ENCODE measurements around the gene EPB41L2.
"Not testable (repeated sequence)": the region's sequence is repeated elsewhere in the genome, so short reads cannot be mapped to it uniquely, and the experiment has no call there.

EPB41L2 gene

DNA sequence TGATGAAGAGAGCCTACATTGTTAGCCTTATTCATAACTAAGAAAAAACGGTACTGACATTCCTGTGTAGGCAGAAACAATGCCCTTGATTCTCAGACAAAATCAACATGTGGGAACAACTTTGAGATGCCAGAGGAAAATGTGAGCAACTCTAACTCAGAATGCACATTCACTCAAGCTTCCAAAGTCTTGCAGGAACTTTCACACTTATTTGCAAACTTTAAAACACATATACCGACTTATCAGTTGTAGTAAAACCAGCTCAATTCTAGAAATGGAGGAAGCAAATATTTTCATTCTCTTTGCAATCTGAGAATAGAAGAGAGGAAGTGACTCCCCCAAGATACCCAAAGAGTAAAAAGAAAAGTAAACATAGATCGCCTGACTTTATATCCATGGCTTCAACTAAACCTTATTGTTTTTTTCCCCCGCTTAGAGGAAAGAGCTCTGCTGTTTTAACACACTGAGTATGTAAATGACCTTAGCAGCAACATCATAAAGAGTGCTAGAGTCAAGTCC lies 117.6 kb downstream of the EPB41L2 start:
- no peak for DNase-seq (ENCODE audit: low read depth)

DNA sequence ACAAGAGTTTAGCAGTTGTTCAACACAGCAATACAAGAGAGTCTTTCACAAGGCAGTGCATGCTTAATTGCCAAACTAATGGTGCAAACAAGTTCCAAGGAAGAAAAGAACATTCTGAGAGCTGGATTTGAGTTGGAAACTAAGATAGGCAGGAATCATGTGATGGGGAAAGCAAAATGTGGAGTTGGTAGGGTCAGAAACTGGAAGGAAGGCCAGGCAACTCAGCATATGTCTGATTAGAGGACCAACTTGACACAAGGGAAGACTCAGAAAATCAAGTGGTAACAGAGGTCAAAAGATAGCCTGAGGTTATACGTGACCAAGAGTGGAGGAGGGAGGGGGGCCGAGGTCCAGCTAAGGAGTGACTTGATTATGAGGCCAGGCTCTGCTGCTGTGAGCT lies 118.6 kb downstream of the EPB41L2 start:
- DNase-seq (ENCODE audit: low read depth), result no peak

DNA sequence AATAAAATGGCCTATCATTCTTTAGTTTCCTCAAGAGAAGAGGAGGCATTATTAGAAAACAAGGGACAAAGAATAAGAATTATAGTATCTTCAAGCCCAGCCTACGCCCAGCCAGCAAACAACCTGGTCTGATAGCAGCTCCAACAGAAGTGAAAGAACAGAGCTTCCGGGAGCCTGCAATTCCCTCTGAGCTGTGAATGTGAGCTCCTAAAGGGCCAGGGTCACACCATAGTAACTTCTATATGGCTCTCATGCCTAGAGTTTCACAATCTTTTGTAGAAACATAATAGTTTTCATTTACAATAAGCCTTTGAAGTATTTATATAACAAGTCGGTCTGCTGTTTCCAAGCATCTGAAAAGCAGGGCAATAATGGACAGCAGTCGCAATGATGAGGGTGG lies 119.3 kb downstream of the EPB41L2 start:
- no peak for DNase-seq (ENCODE audit: low read depth)

DNA sequence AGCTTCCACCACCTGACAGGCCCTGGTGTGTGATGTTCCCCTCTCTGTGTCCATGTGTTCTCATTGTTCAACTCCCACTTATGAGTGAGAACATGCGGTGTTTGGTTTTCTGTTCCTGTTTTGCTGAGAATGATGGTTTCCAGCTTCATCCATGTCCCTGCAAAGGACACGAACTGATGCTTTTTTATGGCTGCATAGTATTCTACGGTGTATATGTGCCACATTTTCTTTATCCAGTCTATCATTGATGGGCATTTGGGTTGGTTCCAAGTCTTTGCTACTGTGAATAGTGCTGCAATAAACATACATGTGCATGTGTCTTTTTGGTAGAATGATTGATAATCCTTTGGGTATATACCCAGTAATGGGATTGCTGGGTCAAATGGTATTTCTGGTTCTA lies 120.3 kb downstream of the EPB41L2 start:
- not testable (repeated sequence) for DNase-seq (ENCODE audit: low read depth)

DNA sequence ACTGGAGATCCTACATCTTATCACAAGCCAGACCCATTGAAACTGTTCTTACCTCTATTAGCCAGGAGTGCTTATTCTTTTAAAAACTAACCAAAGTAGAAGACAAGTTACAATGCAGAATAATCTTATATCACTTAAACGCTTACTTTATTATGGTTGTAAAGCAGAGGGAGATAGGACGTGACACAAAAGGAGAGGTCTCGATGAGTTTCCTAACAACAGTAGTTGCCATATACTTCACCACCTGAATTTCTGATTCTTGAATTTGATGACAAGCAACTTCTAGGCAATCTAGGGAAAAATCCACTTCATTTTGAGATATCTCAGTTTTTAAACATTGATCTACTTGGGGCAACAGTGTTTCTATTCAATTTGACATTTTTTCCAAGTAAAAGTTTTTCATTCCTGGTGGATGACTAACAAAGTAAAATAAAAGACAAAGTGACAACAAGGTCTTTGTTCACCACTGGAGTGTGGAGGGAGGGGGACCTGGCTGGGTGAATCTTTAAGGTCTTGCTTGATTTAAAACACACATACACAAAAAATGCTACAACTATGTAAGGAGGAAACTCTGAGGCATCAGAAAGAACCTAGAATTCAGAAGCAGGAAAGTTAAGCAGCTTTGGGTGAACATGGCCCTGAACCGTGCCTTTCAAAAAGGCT lies 125.0 kb downstream of the EPB41L2 start:
- no peak for DNase-seq (ENCODE audit: low read depth)

DNA sequence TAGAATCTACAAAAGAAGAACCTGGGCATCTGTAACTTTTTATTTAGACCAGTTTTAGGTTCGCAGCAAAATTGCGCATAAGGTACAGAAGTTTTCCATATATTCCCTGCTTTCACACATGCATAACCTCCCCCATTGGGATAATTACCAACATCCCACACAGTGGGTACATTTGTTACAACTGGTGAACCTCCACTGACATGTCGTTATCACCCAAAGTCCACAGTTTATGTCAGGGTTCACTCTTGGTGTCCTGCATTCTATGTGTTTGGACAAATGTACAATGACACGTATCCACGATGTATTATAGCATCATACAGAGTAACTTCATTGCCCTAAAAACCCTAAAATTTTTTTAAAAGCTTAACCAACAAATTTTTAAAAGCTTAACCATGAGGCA lies 126.1 kb downstream of the EPB41L2 start:
- DNase-seq (ENCODE audit: low read depth), result no peak

DNA sequence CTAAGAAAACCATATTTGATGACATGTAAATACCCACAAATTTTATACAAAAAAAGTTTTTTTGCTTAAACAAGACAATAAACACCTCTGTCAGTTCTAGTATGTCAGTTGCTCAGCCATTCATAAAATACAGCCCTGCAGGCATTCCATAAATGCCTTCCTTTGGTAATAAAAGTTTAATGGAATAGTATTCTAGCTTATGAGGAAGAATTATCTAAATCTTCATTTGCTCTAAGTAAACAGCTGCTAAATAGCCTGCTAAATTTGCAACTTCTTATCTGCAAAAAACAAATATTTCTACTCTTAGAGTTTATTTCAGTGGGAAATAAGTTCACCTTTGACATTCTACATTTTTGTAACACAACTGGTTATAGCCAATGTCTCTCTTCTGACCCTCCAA lies 127.1 kb downstream of the EPB41L2 start:
- no peak for DNase-seq (ENCODE audit: low read depth)

DNA sequence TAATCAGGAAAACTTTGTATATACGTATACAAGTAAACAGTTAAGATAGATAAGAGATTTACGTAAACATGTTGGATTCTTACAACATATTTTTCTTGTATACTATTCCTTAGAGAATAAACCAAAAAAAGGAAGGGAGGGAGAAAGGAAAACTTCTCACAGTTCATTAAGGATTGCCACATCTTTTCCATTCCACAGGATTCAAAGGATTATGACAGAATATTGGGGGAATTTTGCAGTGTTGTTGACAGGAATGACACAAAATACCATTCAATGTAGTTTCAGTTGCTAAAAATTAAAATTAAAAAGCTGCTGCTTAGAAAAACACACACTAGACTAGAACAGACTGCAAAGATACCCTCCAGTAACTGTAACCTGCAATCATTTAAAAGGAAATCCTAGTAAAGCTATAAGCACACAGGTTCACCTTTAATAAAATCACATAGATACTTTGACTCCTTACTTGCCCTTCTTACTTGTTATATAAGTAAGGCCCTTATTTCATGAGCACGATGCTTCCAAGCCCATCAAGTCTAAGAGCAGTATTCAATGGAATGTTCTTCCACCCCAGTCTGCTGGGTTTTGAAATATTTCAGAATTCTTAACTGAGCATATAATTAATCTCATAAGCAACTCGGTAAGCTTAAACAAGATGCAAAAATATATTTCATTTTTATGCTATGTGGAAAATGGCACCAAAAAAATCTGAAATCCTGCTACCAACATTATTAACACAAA lies 128.0 kb downstream of the EPB41L2 start:
- DNase-seq (ENCODE audit: low read depth), result no peak

DNA sequence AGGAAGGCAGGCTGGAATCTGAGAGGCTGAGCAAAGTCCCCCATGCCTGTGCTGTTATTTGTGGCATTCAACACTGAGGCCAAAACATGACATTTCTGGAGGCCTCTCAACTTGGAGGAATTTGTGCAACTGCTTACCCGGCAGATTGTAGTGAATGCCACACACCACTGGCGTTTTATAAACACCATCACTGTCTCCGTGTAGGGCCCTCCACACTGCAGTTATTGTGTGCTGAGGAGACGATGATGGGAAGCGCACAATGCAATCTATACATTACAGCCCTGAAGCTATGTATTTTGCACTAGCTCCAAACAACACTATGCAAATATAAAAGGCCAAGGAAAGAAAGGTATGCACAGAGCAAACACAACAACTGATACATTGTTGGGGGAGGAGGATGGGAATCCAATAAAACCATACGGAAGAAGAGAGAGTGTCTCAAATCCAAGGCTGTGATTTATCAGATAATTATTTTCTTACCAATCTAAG lies 129.3 kb downstream of the EPB41L2 start:
- DNase-seq (ENCODE audit: low read depth), result no peak

DNA sequence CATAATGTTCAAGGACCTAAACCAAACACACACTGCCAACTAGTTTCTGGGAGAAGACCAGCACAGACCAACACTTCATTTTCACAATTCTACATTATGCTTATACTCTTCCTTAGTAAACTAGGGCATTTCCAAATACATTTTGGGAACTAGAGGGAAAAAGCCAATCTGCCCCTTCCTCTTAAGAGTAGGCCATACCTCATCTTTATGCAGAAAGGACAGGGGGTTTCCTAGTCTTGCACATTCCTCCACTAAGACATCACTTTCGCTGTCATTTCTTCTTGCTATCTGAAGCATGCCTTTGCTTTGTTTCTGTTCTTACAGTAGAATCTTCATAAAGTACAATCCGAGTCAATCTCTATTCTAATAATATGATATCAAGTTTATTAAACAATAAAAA lies 130.1 kb downstream of the EPB41L2 start:
- DNase-seq (ENCODE audit: low read depth), result no peak

DNA sequence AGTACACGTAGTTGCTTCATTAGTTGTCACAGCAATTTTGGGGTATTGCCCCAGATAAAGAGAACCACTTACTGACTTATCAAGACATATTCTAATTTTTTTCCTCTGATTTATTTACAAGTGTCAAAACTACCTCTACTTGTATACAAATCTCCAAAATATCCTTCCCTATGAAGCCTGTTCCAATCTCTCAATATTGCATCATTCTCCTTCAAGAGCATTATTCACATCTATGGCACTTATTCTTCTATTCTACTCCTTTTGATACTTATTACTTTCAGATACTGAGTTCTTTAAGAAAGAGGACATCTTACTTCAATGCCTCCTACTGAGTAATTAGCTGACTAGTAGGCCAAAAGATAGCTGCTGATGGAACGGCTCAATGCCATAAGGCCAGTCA lies 130.6 kb downstream of the EPB41L2 start:
- DNase-seq (ENCODE audit: low read depth), result no peak

DNA sequence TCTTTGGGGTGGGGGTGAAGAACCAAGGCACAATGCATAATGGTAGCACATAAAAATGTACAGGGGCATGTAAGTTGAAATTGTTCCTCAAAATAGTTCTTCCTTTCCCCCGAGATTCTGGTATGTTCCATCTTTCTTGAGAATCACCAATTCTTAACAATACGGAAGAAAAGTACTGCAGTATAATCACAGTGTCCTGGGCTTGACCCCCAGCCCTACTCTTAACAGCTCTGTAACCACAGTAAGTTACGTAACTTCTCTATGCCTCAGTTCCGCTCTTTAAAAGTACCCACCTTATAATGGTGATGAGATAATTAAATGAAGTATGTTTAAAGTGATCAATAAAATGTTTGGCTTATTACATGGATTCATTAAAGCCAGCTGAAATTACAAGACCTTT lies 131.4 kb downstream of the EPB41L2 start:
- DNase-seq (ENCODE audit: low read depth), result no peak

DNA sequence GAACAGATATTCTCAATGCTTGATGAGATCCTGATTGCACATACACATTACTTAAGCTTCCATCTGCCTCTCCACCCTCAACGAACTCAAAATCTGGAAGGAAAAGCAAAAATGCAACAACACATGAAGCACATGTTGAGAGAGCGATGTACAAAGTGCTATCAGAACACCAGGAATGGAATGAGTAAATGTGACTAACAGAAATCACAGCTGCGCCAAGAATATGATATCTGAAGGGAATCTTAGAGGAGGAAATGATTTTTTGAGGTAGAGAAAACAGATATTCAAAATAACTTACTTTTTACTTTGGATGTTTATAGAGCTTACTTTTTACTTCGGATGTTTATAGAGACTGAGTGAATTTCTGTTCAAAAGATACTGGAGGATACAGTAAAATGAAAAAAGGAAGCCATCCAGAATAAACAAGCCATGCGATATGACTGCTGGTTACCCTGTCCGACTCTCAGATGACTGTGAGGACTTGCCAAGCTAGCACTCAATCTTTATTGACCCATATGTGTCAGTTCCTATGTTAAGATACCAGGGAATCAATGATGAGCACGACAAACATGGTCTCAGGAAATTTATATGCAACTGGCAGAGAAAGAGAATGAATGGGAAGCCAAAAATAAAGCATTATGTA lies 133.9 kb downstream of the EPB41L2 start:
- no peak for DNase-seq (ENCODE audit: low read depth)

DNA sequence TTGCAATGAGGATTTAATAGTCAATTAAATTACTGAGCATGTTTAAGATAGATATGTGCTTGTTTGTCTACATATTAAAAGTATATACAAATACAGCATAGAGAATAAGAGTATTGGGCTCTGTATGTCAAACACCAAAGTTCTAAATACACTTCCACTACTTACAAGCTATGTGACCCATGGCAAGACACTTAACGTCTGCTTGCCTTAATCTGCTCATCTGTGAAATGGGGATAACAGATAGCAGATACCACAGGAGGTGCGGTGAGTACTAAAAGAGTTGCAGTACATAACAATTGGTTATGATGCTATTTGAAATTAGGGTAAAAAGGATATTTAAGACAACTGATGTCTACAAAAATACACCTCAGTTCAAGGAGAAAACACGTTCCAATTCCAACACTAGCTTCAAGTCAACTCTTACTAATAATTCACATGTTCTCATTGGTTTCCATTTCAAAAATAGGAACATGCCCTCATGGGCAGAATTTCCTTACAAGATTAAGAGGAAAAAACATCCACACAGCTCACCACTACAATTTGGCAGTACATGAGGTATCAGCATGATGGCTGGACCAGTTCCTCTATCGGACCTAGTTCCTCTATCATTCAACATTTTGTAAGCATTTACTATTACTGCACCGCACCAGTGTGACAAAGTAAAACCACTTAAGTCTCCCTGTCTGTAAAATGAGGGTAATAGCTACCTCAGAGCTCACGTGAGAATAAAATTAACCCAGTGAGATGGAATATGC lies 134.7 kb downstream of the EPB41L2 start:
- no peak for DNase-seq (ENCODE audit: low read depth)

DNA sequence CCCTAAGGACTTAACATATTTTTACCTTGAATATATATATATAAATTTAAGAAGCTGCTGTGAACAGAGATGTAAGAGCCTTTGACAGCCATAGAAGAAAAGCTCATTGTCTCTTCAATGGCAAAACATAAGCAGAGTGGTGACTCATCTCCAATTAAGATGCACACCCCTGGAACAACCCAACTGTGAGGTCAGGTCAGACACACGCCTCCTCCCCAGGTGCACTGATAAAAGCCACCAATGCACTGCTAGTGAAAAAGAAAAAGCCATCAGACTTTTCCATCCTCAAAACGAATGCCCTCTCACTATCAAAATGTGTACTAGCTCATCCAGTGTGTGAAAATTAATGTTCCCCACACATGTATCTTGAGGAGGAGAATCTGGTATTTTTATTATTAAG lies 135.7 kb downstream of the EPB41L2 start:
- no peak for DNase-seq (ENCODE audit: low read depth)

DNA sequence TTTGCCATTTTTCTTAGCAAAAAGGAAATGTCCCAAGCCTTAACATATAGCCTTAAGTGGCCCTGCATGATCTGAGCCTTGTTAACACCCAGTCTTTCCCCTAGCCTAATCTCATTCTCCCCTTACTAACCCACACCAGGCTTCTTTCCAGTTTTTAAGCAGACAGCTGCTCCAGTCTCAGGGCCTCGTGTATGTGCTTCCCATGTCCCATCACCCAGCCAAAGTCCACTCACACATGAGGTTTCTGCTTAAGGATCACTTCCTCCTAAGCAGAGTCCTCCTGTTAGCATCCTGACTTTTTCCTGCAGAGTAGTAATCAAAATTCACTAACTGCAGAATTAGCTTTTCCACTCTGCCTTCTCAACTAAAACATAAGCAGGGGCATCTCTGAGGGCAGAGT lies 139.7 kb downstream of the EPB41L2 start:
- DNase-seq (ENCODE audit: low read depth), result no peak

DNA sequence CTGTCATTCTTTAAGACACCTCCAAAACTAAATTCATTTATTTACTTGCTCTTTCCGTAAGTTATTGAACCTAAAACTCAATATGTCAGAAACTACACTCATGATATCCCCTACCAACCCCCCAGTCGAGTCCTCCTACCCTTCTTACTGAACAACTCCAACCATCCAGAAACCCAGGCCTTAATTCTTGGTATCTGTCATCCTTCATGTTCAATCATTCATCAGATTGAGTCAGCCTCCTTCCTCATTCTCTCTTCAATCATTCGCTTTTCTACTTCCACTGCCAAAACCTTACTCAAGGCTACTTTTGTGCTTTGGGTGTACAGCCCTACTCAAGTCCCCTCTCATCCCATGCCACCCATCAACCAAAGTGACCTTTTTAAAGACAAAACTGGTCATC lies 140.1 kb downstream of the EPB41L2 start:
- DNase-seq (ENCODE audit: low read depth), result no peak

DNA sequence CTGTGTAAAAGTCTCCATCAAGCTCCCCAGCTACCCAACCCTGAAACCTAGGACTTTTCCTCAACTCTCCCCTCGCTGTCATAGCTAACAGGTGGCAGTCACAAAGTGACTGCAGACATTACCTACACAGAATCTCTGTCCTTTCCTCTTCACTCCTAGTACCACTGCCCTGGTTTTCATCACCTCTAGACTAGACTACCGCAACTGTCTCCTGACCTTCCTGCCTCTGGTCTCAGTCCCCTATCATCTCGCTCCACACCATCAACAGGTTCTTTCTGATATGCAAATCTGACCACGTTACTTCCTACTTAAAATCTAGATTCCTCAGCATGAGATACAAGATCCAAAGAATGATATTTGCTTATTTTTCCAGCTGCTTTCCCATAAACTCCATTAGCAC lies 142.1 kb downstream of the EPB41L2 start:
- no peak for DNase-seq (ENCODE audit: low read depth)

DNA sequence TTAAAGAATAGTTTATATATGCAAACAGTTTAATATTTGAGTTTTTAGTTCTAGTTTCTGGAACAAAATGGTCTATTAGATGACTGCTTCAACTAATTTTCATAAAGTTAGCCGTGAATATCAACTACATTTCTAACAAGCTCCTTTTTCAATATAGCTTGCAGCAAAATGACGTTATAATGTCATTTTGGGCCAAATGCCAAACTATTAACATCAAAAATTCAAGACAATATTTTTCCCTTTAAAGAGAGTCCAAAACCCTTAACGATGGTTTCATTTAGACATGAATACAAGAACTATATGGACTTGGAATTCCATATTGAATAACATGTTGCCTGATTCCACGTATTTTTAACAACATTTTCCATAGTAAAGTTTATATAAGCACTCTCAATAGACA lies 144.9 kb downstream of the EPB41L2 start:
- no peak for DNase-seq (ENCODE audit: low read depth)

DNA sequence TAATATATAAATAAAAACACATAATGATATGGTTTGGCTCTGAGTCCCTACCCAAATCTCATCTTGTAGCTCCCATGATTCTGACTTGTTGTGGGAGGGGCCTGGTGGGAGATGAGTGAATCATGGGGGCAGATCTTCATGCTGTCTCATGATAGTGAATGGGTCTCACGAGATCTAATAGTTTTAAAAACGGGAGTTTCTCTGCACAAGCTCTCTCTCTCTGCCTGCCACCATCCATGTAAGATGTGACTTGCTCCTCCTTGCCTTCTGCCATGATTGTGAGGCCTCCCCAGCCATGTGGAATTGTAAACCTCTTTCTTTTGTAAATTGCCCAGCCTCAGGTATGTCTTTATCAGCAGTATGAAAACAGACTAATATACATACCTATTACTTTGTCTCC lies 147.4 kb downstream of the EPB41L2 start:
- DNase-seq (ENCODE audit: low read depth), result not testable (repeated sequence)

DNA sequence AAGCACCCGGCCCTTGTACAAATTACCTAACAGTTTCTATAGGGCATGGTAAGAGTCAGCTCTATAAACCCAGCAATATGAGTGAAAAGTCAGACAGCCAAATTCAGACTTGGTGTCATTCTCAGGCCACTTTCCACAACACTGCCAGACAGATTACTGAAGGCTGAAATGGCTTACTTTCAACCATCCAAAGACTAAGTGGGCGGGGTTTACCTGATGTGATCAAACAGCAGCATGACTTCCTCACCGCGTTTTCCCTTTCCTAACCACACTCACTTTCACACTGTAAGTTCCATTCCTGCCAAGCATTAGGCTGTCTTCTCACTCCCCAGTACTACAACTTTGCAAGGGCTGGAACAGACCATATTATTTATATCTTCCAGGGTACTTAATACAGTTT lies 149.9 kb downstream of the EPB41L2 start:
- DNase-seq (ENCODE audit: low read depth), result no peak

DNA sequence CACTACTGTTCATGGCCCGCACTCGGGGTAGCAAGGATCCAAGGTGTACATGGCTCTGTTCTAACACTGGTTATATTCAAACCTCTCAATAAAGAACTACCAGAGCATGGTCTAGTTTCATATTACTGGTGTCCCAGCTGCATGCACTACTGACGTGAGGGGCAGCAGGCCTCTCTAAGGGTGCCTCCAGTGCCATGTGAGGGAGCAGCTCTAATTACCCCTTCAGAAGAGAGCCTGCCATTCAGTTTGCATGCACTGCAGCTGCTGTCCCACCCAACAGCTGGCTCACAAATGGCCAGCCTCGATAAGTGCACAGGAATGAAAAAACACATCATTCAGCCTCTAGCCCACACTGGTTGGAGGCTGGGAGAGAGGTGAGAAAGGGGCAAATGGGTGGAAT lies 150.6 kb downstream of the EPB41L2 start:
- no peak for DNase-seq (ENCODE audit: low read depth)
